Stimulated activated naive CD8-positive, alpha-beta T cell treated with anti-CD3 and anti-CD28 coated beads, Interleukin-15, amount 100 ng/mL, for 72 hours (primary cell): ENCODE data around the gene TRIM43B.
"Not testable (repeated sequence)": the region's sequence is repeated elsewhere in the genome, so short reads cannot be mapped to it uniquely, and the experiment has no call there.

Experiments used
- ATAC-seq: fragments of 150-1000 bp; cut with Tn5 transposase; 2 replicates; pipeline ENCODE4 v1.10.0; 2021; ENCODE audit warnings: mild to moderate bottlenecking, moderate library complexity
- DNase-seq, 2 donors: peaks; one replicate each; pipeline ENCODE4 v3.0.0; 2021 to 2022
- H3K27ac Mint-ChIP-seq, 2 donors: one replicate each; pipeline ENCODE4 v1.8.0; 2022; ENCODE audit warnings: mild to moderate bottlenecking in 2 of 2, mixed read lengths in 2 of 2, moderate library complexity in 2 of 2
- H3K27me3 Mint-ChIP-seq: one replicate; pipeline ENCODE4 v1.8.0; 2022; ENCODE audit warnings: mixed read lengths
- H3K4me1 Mint-ChIP-seq: one replicate; pipeline ENCODE4 v1.8.0; 2022; ENCODE audit warnings: mild to moderate bottlenecking, mixed read lengths
- H3K4me3 Mint-ChIP-seq, 2 donors: one replicate each; pipeline ENCODE4 v1.8.0; 2022; ENCODE audit warnings: mild to moderate bottlenecking in 2 of 2, mixed read lengths in 2 of 2, moderate library complexity in 1 of 2
- H3K9me3 Mint-ChIP-seq, 2 donors: one replicate each; pipeline ENCODE4 v1.8.0; 2022; ENCODE audit warnings: mixed read lengths in 2 of 2

The TRIM43B gene

GRCh38 chr2:95484654-95485053, at the start of gene TRIM43B:
Gene TRIM43B (minus strand): TSS chr2:95484754. CDS start chr2:95482714, 2,040 bp downstream.
- not testable (repeated sequence) for H3K4me1 Mint-ChIP-seq, H3K9me3 Mint-ChIP-seq, H3K4me3 Mint-ChIP-seq, H3K27ac Mint-ChIP-seq, ATAC-seq, H3K27me3 Mint-ChIP-seq, DNase-seq

GRCh38 chr2:95531254-95531771, 46.8 kb upstream of the TRIM43B start:
- Mint-ChIP-seq H3K27ac (no peak overlapping the region), H3K4me3 (no peak overlapping the region), H3K9me3 (peaks cover 13 to 31% of the 10 kb centered on the region in 2 donors), H3K4me1 (peaks cover 7% of the 10 kb centered on the region), H3K27me3 (no peaks in the 10 kb centered on the region)
- DNase-seq (no peak), ATAC-seq (no peak)

GRCh38 chr2:95530734-95531133, 46.2 kb upstream of the TRIM43B start:
- Mint-ChIP-seq H3K9me3 (peaks cover 8 to 27% of the 10 kb centered on the region in 2 donors), H3K4me1 (peaks cover 13% of the 10 kb centered on the region), H3K27me3 (no peaks in the 10 kb centered on the region), H3K4me3 (no peak overlapping the region), H3K27ac (no peak overlapping the region)
- no peak for DNase-seq
- ATAC-seq = peak; percentile 24

- H3K27ac Mint-ChIP-seq = peak overlapping the region; percentile 80 to 95
- H3K9me3 Mint-ChIP-seq = peaks cover 4 to 15% of the 10 kb centered on the region in 2 donors
- peaks cover 19% of the 10 kb centered on the region for H3K4me1 Mint-ChIP-seq
- peak; percentile 52 to 64 for DNase-seq
- ATAC-seq = peak; percentile 90
- H3K27me3 Mint-ChIP-seq = no peaks in the 10 kb centered on the region
- peak overlapping the region; percentile 97 to 98 for H3K4me3 Mint-ChIP-seq
These were observed 42.1 kb upstream of the TRIM43B start for GRCh38 chr2:95526360-95527341.

GRCh38 chr2:95525294-95526035, 40.9 kb upstream of the TRIM43B start:
- H3K9me3 Mint-ChIP-seq = peaks cover 4 to 8% of the 10 kb centered on the region in 2 donors
- H3K27me3 Mint-ChIP-seq = no peaks in the 10 kb centered on the region
- ATAC-seq (no peak), DNase-seq (no peak)
- H3K4me1 Mint-ChIP-seq = peaks cover 12% of the 10 kb centered on the region
- peak overlapping the region; percentile 97 to 98 for H3K4me3 Mint-ChIP-seq
- peak overlapping the region in 1 of 2 donors; percentile 93 for H3K27ac Mint-ChIP-seq

- Mint-ChIP-seq H3K4me1 (peaks cover 12% of the 10 kb centered on the region), H3K9me3 (peaks cover 0 to 4% of the 10 kb centered on the region in 2 donors), H3K27ac (no peak overlapping the region), H3K27me3 (no peaks in the 10 kb centered on the region), H3K4me3 (no peak overlapping the region)
- DNase-seq = no peak
- ATAC-seq = no peak
These were observed 39.6 kb upstream of the TRIM43B start for GRCh38 chr2:95524195-95524594.

- no peaks in the 10 kb centered on the region for H3K9me3 Mint-ChIP-seq
- H3K27me3 Mint-ChIP-seq = no peaks in the 10 kb centered on the region
- no peaks in the 10 kb centered on the region for H3K4me1 Mint-ChIP-seq
- H3K4me3 Mint-ChIP-seq = no peak overlapping the region
- no peak overlapping the region for H3K27ac Mint-ChIP-seq
- no peak for ATAC-seq
- no peak for DNase-seq
These were observed 30.2 kb upstream of the TRIM43B start for GRCh38 chr2:95514718-95515117.

- not testable (repeated sequence) for H3K27me3 Mint-ChIP-seq, DNase-seq, H3K27ac Mint-ChIP-seq, H3K9me3 Mint-ChIP-seq, H3K4me3 Mint-ChIP-seq, H3K4me1 Mint-ChIP-seq, ATAC-seq
These were observed 29.7 kb upstream of the TRIM43B start for GRCh38 chr2:95514226-95514625.

- no peaks in the 10 kb centered on the region for H3K4me1 Mint-ChIP-seq
- ATAC-seq = no peak
- no peak for DNase-seq
- no peak overlapping the region for H3K27ac Mint-ChIP-seq
- H3K9me3 Mint-ChIP-seq = no peaks in the 10 kb centered on the region
- H3K27me3 Mint-ChIP-seq = no peaks in the 10 kb centered on the region
- no peak overlapping the region for H3K4me3 Mint-ChIP-seq
These were observed 24.9 kb upstream of the TRIM43B start for GRCh38 chr2:95509408-95509807.

- no peaks in the 10 kb centered on the region for H3K4me1 Mint-ChIP-seq
- ATAC-seq = no peak
- H3K4me3 Mint-ChIP-seq = no peak overlapping the region
These were observed 20.7 kb upstream of the TRIM43B start for GRCh38 chr2:95505222-95505621.

GRCh38 chr2:95500854-95501253, 16.3 kb upstream of the TRIM43B start:
- no peak for ATAC-seq
- Mint-ChIP-seq H3K27ac (no peak overlapping the region), H3K4me1 (no peaks in the 10 kb centered on the region), H3K9me3 (no peaks in the 10 kb centered on the region), H3K27me3 (no peaks in the 10 kb centered on the region), H3K4me3 (no peak overlapping the region)
- DNase-seq = no peak

More at GRCh38 chr2:95505222-95505621, 20.7 kb upstream of the TRIM43B start:
- H3K9me3 Mint-ChIP-seq = no peaks in the 10 kb centered on the region
- DNase-seq = no peak
- H3K27me3 Mint-ChIP-seq = no peaks in the 10 kb centered on the region
- no peak overlapping the region for H3K27ac Mint-ChIP-seq

GRCh38 chr2:95492076-95492475, 7.5 kb upstream of the TRIM43B start:
- not testable (repeated sequence) for H3K4me1 Mint-ChIP-seq, H3K27ac Mint-ChIP-seq

GRCh38 chr2:95475025-95475424, 9.5 kb downstream of the TRIM43B start:
- not testable (repeated sequence) for H3K27me3 Mint-ChIP-seq, DNase-seq, H3K9me3 Mint-ChIP-seq, H3K27ac Mint-ChIP-seq, H3K4me1 Mint-ChIP-seq, ATAC-seq, H3K4me3 Mint-ChIP-seq

More at GRCh38 chr2:95492076-95492475, 7.5 kb upstream of the TRIM43B start:
- ATAC-seq, H3K4me3 Mint-ChIP-seq, H3K27me3 Mint-ChIP-seq, H3K9me3 Mint-ChIP-seq, DNase-seq: not testable (repeated sequence)

- DNase-seq, H3K4me1 Mint-ChIP-seq, H3K4me3 Mint-ChIP-seq, H3K27ac Mint-ChIP-seq, H3K9me3 Mint-ChIP-seq, ATAC-seq, H3K27me3 Mint-ChIP-seq: not testable (repeated sequence)
These were observed 16.6 kb downstream of the TRIM43B start for GRCh38 chr2:95467984-95468383.

GRCh38 chr2:95466572-95466971, 18.0 kb downstream of the TRIM43B start:
- H3K27ac Mint-ChIP-seq = not testable (repeated sequence)

More at GRCh38 chr2:95466572-95466971, 18.0 kb downstream of the TRIM43B start:
- not testable (repeated sequence) for H3K9me3 Mint-ChIP-seq, H3K4me1 Mint-ChIP-seq, H3K27me3 Mint-ChIP-seq, H3K4me3 Mint-ChIP-seq, DNase-seq, ATAC-seq
